ENCODE measurements around the gene POPDC3.
"Not testable (repeated sequence)": the region's sequence is repeated elsewhere in the genome, so short reads cannot be mapped to it uniquely, and the experiment has no call there.

GRCh38 chr6:105221219-105221618 is 41.4 kb upstream of the POPDC3 start:
- not testable (repeated sequence) for TF ChIP-seq CTCF (IDR thresholded peaks at IDR 0.05); POLR2AphosphoS5 (IDR thresholded peaks at IDR 0.05; ENCODE audit: low read depth, low read length); TCF7L2 (IDR thresholded peaks at IDR 0.05; ENCODE audit: low read depth, low read length); REST (IDR thresholded peaks at IDR 0.05; ENCODE audit: insufficient read depth in 1 of 2, low read depth in 2 of 2, low read length in 1 of 2)

Measured in Panc1 (cell line).